Measurements from ENCODE around the gene ARHGAP25. TPM values are rescaled to one million over a fixed set of nuclear protein-coding genes. Genes with fewer than 3 reads are reported as not detected.

ARHGAP25 gene
- total RNA-seq, 2 donors from 2014 or later = 4.2 to 6.6 TPM

DNA sequence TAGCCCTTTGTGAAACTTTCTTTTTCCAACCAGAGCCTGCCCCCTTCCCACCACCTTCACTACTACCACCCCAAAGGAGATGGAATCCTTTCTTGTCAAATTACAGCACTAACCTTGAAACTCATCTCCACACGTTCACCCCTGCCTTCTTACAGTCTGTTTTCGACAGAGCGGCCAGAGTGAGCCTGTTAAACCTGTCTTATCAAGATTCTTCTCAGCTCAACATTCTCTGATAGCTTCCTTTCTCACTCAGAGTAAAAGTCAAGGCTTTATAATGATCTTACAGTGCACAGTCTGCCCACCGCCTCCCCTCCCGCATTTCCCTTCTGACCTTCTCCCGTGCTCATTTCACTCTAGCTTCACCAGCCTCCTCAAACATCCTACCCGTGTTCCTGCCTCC, 56.0 kb downstream of the ARHGAP25 start:
- ATAC-seq = no peak
- no peaks in the 10 kb centered on the region for H3K9me3 ChIP-seq

DNA sequence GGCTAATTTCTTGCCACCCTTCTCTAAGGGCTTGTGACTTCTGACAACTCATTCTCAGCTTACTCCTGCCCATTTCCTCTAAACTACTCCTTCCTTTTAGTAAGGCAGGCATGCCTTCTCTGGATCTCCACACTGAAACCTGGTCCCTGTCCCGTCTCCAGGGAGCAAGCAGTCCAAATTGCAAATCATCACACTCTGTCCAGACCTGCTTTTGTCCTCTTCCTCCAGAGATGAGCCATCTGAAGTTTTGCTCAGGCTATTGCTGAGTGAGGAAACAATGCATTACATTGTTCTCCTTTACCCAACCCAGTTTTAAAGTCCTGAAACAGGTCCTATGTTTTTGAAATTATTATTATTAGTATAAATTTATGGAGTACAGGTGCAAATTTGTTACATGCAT, 57.3 kb downstream of the ARHGAP25 start:
- H3K4me3 ChIP-seq = no peak overlapping the region
- 45 to 71% methylated on average over 1 of the region's 1 CpG for WGBS, 2 donors
- ATAC-seq (no peak), DNase-seq (no peak)
- no peaks in the 10 kb centered on the region for H3K9me3 ChIP-seq
- no peaks in the 10 kb centered on the region for H3K36me3 ChIP-seq (replicated peaks in 1 of 2; ENCODE audit: insufficient read depth in 1 of 2, low read depth in 2 of 2)
- no peak overlapping the region for H3K27ac ChIP-seq
- H3K4me1 ChIP-seq = no peaks in the 10 kb centered on the region
- TF ChIP-seq POLR2A (IDR thresholded peaks at IDR 0.05) = no peak
- TF ChIP-seq, protein P1, sequence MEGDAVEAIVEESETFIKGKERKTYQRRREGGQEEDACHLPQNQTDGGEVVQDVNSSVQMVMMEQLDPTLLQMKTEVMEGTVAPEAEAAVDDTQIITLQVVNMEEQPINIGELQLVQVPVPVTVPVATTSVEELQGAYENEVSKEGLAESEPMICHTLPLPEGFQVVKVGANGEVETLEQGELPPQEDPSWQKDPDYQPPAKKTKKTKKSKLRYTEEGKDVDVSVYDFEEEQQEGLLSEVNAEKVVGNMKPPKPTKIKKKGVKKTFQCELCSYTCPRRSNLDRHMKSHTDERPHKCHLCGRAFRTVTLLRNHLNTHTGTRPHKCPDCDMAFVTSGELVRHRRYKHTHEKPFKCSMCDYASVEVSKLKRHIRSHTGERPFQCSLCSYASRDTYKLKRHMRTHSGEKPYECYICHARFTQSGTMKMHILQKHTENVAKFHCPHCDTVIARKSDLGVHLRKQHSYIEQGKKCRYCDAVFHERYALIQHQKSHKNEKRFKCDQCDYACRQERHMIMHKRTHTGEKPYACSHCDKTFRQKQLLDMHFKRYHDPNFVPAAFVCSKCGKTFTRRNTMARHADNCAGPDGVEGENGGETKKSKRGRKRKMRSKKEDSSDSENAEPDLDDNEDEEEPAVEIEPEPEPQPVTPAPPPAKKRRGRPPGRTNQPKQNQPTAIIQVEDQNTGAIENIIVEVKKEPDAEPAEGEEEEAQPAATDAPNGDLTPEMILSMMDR (IDR thresholded peaks at IDR 0.05) = no peak
- H3K27me3 ChIP-seq = no peaks in the 10 kb centered on the region
- intact Hi-C loops (cut with DNase I) = no loop called here

More for the DNA sequence above, 56.0 kb downstream of the ARHGAP25 start:
- H3K27me3 ChIP-seq = no peaks in the 10 kb centered on the region
- intact Hi-C loops (cut with DNase I) = no loop called here
- TF ChIP-seq, protein P1 (IDR thresholded peaks at IDR 0.05) = no peak
- TF ChIP-seq POLR2A (IDR thresholded peaks at IDR 0.05) = no peak
- 55 to 58% methylated on average over 7 of the region's 7 CpGs for WGBS, 2 donors
- no peak overlapping the region for H3K27ac ChIP-seq
- H3K36me3 ChIP-seq (replicated peaks in 1 of 2; ENCODE audit: insufficient read depth in 1 of 2, low read depth in 2 of 2) = no peaks in the 10 kb centered on the region
- no peak overlapping the region for H3K4me3 ChIP-seq
- no peaks in the 10 kb centered on the region for H3K4me1 ChIP-seq
- no peak for DNase-seq

DNA sequence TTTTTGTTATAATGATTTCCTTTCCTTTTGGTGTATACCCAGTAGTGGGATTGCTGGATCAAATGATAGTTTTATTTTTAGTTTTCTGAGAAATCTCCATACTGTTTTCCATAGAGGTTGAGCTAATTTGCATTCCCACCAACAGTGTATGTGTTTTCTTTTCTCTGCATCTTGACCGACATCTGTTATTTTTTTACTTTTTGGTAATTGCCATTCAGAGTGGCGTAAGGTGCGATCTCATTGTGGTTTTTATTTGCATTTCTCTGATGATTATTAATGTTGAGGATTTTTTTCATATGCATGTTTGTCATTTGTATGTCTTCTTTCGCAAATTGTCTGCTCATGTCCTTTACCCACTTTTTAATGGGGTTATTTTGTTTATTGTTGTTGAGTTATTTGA, 58.1 kb downstream of the ARHGAP25 start:
- DNase-seq = no peak
- 93 to 97% methylated on average over 4 of the region's 4 CpGs for WGBS, 2 donors
- Histone ChIP-seq H3K4me3 (no peak overlapping the region), H3K9me3 (no peaks in the 10 kb centered on the region), H3K36me3 (replicated peaks in 1 of 2; ENCODE audit: insufficient read depth in 1 of 2, low read depth in 2 of 2) (no peaks in the 10 kb centered on the region), H3K27ac (no peak overlapping the region), H3K27me3 (no peaks in the 10 kb centered on the region), H3K4me1 (no peaks in the 10 kb centered on the region)
- no peak for TF ChIP-seq POLR2A (IDR thresholded peaks at IDR 0.05)
- TF ChIP-seq, protein P1 (IDR thresholded peaks at IDR 0.05) = no peak
- no peak for ATAC-seq
- intact Hi-C loops (cut with DNase I) = no loop called here

DNA sequence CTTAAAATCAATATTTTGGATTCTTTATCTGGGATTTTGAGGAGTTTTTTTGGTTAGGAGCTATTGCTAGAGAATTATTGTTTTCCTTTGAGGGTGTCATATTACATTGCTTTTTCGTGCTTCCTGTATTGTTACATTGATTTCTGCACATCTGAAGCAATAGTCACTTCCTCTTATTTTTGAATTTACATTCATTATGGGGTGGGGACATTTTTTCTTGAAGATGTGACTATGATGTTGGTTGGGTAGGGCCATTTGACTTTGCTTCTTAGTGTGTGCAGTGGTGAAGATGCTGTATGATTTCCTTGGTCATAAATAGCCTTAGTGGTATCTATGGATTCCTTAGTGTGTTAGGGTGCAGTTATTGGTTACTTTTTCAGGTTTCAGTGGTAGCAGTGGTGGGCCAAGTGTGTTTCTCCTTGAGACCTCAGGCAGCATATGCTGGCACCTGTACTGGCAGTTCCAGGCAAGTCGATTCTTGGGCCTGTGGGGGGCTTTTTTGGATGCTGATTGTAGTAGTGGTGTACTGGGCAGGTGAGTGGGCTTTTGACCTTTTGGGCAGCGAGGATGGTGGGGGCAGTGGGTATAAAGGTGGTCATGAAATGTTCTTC, 61.8 kb downstream of the ARHGAP25 start:
- DNase-seq (no peak), ATAC-seq (no peak)
- no peaks in the 10 kb centered on the region for H3K36me3 ChIP-seq (replicated peaks in 1 of 2; ENCODE audit: insufficient read depth in 1 of 2, low read depth in 2 of 2)
- 68 to 72% methylated on average over 3 of the region's 3 CpGs for WGBS, 2 donors
- H3K4me1 ChIP-seq = no peaks in the 10 kb centered on the region
- H3K27me3 ChIP-seq = no peaks in the 10 kb centered on the region
- intact Hi-C loops (cut with DNase I) = no loop called here
- H3K27ac ChIP-seq = no peak overlapping the region
- H3K9me3 ChIP-seq = no peaks in the 10 kb centered on the region
- H3K4me3 ChIP-seq = no peak overlapping the region
- no peak for TF ChIP-seq POLR2A (IDR thresholded peaks at IDR 0.05)
- TF ChIP-seq, protein P1 (IDR thresholded peaks at IDR 0.05) = no peak

DNA sequence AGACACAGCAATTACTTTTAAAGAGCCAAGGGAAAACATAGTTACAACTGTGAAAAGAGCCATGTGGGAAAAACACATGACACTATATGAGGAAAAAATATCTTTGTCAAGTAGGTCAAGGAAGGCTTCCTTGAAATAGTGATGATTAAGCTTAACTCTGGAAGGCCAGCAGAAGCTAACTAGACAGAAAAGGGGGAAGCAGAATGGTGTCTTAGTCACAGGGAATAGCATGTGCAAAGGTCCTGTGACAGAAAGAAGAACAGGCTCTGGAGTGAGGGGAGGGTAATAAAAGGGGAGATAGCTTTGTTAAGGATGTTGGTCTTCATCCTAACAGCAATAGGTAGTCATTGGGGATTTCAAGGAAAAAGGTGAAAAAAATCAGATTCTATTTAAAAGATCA, 64.0 kb downstream of the ARHGAP25 start:
- ATAC-seq = no peak
- TF ChIP-seq, protein P1 (IDR thresholded peaks at IDR 0.05) = no peak
- no peak for TF ChIP-seq POLR2A (IDR thresholded peaks at IDR 0.05)
- no peak overlapping the region for H3K27ac ChIP-seq
- H3K36me3 ChIP-seq (replicated peaks in 1 of 2; ENCODE audit: insufficient read depth in 1 of 2, low read depth in 2 of 2) = no peaks in the 10 kb centered on the region
- intact Hi-C loops (cut with DNase I) = no loop called here
- no peaks in the 10 kb centered on the region for H3K4me1 ChIP-seq
- H3K9me3 ChIP-seq = no peaks in the 10 kb centered on the region
- no peak for DNase-seq
- no peak overlapping the region for H3K4me3 ChIP-seq
- H3K27me3 ChIP-seq = no peaks in the 10 kb centered on the region

Data from body of pancreas (tissue), 4 donors.